Measurements from ENCODE around the gene IPO9. TPM values are rescaled to one million over a fixed set of nuclear protein-coding genes. Genes with fewer than 3 reads are reported as not detected.
"Not testable (repeated sequence)": the region's sequence is repeated elsewhere in the genome, so short reads cannot be mapped to it uniquely, and the experiment has no call there.

The IPO9 gene
- polyA plus RNA-seq, 4 donors: 74.0 to 96.9 (median 77.7) TPM

- no peak for DNase-seq (ENCODE audit: low read depth in 4 of 4, low spot score in 2 of 4)
These were observed 70.9 kb downstream of the IPO9 start for GRCh38 chr1:201899683-201900429.

DNA sequence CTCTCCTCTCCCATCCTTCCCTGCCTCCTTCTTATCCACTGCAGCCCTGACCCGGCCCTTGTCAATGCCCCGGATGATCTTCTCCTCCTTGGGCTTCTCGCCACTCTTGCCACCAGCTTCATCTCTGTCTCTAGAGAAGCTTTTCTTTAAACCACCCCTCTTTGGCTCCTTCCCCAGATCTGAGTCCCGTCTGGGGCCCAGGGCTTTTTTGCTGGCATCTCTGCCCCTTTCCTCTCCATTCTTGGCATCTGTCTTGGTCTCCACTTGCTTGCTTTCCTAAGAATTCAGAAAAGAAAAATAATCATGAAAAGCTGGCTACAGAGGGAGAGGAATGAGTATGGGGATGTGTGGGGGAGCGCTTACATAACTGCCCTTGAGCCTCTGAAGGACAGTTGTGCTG lies 71.5 kb downstream of the IPO9 start:
- no peak for DNase-seq (ENCODE audit: low read depth in 4 of 4, low spot score in 2 of 4)

- not testable (repeated sequence) for DNase-seq (ENCODE audit: low read depth in 4 of 4, low spot score in 2 of 4)
These were observed 72.1 kb downstream of the IPO9 start for GRCh38 chr1:201901036-201901435.

GRCh38 chr1:201902198-201902597 lies 73.2 kb downstream of the IPO9 start:
- DNase-seq (ENCODE audit: low read depth in 4 of 4, low spot score in 2 of 4): no peak

DNA sequence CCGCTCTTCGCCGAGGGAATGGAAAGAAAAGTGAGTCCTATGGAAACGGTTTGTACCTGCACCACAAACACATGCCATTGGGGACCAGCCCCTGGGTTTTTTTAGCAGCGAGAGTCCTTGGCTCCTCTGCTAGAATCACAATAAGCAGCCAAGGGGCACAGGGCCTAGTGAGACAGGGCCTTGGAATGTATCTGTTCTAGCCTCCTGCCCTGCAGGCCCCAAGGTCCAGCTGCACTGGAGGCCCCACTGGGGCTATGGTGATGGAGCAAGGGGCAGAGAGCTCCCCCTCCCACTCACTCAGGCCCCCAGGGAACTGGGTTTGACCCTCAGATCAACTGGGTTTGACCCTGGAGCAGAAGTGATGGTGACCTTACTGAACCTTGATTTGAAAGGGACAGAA lies 74.2 kb downstream of the IPO9 start:
- no peak for DNase-seq (ENCODE audit: low read depth in 4 of 4, low spot score in 2 of 4)

DNA sequence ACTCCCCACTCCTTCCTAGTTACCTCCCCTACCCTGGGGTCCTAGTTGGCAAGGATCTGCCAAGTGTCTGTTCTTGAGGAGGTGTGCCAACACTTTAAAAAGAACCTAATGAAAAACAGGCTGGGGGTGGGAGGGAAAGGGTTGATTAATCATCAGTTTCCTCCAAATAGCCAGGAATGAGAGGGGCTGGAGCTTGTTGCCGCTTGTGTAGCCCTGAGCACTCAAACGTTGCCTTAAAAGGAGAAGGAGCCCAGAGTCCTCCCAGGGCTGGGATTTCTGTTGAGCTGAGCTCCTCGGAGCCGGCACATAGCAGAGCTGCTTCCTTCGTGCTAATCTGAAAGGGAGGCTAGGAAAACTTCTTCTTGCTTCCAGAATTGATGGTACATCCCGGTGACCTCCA lies 75.6 kb downstream of the IPO9 start:
- DNase-seq (ENCODE audit: low read depth in 4 of 4, low spot score in 2 of 4): peak in 2 of 4 donors; percentile 41

DNA sequence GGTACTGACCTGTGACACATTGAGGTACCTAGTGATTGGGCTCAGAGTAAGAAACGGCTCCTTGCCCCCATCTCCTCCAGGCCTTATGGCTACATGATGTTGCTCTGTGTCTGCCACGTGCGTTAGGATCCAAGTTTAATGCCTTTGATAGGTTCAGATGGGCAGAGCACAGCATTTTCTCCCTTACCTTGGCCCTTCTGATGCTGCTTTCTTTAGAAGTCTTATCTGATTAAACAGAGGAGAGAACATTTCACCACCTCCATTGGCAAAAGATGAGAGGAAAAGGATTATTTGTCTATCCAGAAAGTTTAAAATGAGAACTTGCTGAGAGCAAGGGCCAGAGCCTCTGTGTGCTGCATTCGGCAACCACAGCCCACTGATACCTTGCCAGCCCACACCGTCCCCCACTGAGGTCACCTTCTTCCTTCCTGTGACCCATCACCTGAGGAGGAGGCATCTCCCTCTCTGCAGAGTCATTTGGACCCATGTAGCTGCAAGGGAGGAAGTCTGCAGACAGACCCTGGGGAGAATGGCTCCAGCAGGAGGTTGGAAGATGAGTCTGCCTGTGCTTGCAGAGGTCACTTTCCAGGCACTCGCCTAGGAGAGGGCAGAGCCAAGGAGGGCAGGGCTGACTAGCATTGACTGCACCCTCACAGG lies 76.4 kb downstream of the IPO9 start:
- DNase-seq (ENCODE audit: low read depth in 4 of 4, low spot score in 2 of 4): no peak

- no peak for DNase-seq (ENCODE audit: low read depth in 4 of 4, low spot score in 2 of 4)
These were observed 77.4 kb downstream of the IPO9 start for GRCh38 chr1:201906336-201906735.

GRCh38 chr1:201907621-201908020 lies 78.7 kb downstream of the IPO9 start:
- DNase-seq (ENCODE audit: low read depth in 4 of 4, low spot score in 2 of 4): no peak

- DNase-seq (ENCODE audit: low read depth in 4 of 4, low spot score in 2 of 4): no peak
These were observed 83.0 kb downstream of the IPO9 start for GRCh38 chr1:201911826-201912571.

DNA sequence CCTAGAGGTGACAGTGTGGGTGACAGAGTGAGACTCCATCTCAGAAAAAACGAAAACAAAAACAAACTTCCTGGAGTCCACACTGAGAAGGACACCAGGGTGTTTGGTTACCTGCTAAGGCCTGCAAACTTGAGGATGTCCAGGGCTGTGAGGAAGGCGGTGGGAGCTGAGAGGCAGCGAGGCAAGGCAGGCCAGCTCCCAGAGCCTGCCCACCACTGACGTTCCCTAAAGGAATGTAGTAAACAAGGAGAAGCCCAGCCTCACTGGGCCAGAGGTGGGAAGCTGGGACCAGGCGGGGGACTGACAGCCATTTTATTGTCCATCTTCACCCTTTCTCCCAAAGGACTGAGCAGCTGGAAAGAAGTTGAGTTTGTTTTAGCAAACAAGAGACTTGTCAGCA lies 83.9 kb downstream of the IPO9 start:
- no peak for DNase-seq (ENCODE audit: low read depth in 4 of 4, low spot score in 2 of 4)

DNA sequence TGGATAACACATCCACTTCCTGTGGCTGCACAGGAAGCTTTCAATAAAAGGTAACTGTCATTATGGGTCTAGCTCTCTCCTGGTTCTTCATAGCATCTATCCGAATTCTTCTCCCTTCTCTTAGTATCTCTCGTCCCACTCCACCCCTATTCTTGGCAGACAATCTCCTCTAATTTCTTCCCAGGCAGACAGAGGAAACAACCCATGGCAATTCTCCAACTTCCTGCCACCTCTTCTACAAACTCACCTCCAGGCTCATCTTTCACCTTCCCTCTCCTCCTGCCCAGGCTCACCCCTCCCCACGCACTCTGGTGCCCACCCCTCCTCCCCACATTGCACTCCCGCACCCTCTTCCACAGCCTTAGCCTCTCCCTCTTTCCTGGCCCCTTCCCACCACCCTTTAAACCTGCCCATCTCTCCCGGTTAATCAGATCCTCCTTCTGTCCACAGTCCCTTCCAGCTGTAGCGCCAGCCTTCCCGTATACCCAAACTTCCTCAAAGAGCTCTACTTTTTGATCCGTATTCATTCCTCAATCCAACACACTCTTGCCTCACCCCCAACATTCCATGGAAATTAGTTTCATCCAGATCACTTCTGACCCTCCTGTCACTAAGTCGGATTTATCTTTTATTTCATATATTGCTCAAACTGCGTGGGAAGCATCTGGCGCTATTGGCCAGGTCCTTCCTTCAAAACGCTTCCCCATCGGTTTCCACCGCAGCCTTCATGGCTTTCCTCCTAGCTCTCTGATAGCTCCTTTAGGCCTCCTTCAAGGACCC lies 85.7 kb downstream of the IPO9 start:
- no peak for DNase-seq (ENCODE audit: low read depth in 4 of 4, low spot score in 2 of 4)

DNA sequence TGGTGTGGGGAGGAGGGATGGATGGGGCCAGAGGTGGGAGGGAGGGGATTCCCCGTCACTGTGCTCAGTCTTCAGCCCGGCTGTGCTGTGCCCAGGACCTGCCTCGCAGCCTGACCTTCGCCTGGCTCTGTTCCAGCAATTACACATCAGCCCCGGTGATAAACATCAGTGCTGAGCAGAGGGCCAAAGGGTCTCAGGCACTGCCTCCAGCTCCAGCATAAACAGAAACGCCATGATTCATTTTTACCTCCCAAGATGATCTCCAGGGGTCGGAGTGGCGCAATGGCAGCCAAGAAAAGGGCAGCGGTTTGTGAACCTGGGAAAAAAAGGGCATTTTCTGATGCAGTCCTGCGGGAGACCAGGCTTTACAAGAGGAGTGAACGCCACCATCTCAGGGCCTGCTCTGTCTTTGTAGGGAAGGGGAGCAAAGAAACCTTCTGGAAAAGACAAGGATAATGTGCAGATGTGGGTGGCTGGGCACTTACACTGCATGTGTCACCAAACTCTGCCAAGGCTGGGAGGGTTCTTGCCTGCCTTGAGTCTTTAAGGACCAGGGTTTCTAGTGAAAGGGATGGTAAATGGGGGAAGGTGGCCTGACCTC lies 87.8 kb downstream of the IPO9 start:
- DNase-seq (ENCODE audit: low read depth in 4 of 4, low spot score in 2 of 4): peak; percentile 39 to 69 (median 60)

- no peak for DNase-seq (ENCODE audit: low read depth in 4 of 4, low spot score in 2 of 4)
These were observed 88.5 kb downstream of the IPO9 start for GRCh38 chr1:201917362-201918033.

DNA sequence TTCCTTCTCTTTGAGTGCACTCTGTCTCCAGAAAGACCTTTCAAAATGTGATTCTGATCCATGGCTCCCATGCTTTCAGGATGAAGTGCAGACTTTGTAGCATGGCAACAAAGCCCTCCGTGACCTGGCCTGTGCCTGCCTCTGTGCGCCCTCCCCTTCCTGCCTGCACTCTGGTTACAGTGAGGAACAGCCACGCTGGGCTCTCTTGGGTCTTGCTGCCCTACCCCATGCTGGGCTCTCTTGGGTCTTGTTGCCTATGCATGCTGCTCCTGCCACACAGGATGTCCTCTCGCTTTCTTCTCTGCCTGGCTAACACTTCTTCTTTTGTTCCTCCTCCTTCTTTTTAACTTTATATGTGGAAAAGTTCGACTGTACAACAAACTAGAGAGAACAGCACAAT lies 89.4 kb downstream of the IPO9 start:
- DNase-seq (ENCODE audit: low read depth in 4 of 4, low spot score in 2 of 4): no peak

- no peak for DNase-seq (ENCODE audit: low read depth in 4 of 4, low spot score in 2 of 4)
These were observed 93.1 kb downstream of the IPO9 start for GRCh38 chr1:201921952-201922558.

- DNase-seq (ENCODE audit: low read depth in 4 of 4, low spot score in 2 of 4): no peak
These were observed 96.3 kb downstream of the IPO9 start for GRCh38 chr1:201925301-201925567.

DNA sequence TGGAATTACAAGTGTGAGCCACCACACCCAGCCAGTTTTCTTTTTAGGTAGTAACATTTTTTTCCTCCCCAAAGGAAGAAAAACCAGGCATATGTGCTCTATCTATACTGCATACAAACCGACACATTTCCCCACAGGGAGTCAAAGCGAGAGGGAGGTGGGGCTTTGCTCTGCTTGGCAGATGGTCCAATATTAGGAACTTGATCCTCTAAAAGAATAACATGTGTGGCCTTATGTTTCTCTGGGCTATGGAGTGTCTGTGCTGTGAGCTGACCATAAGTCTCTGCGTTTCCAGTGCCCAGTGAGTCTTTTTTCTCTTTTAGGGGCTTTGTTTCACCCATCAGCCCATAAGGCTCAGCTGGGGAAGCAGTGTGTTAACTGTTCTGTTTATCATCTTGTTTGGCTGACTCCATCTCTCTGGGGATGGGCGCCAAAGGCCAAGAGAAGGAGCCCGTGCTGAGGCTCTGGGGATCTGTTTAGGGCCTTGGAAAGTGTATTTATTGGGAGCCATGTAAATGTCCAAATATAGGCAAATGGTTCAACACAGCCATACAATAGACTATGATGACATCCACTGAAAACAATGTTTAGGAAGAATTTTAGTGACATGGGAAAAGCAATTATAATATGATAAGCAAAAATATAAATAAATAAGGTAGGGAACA lies 97.2 kb downstream of the IPO9 start:
- DNase-seq (ENCODE audit: low read depth in 4 of 4, low spot score in 2 of 4): no peak

GRCh38 chr1:201928266-201928665 lies 99.3 kb downstream of the IPO9 start:
- no peak for DNase-seq (ENCODE audit: low read depth in 4 of 4, low spot score in 2 of 4)
